Hepatocyte (in vitro differentiated cells): Measurements from ENCODE around the gene S100A8.

Source experiments
- CTCF ChIP-seq: fragments of 200-600 bp; sonication (generic); IDR thresholded peaks from 2 replicates; pipeline ENCODE4 v1.5.1; 2016; ENCODE audit warnings: antibody characterized with exemption, mild to moderate bottlenecking; ENCODE audit not compliant: poor library complexity
- EZH2 ChIP-seq: fragments of 200-600 bp; sonication (generic); IDR thresholded peaks from 2 replicates; pipeline ENCODE4 v1.6.1; 2016; ENCODE audit warnings: antibody characterized with exemption, mild to moderate bottlenecking, borderline replicate concordance
- EZH2phosphoT487 ChIP-seq: fragments of 200-600 bp; sonication (generic); IDR thresholded peaks from one replicate; pipeline ENCODE4 v1.6.1; 2018; ENCODE audit warnings: antibody characterized with exemption, mild to moderate bottlenecking, low read depth, moderate library complexity; ENCODE audit not compliant: unreplicated experiment, severe bottlenecking

- no peak for TF ChIP-seq CTCF
- TF ChIP-seq EZH2phosphoT487, result no peak
- TF ChIP-seq EZH2, result no peak
These were observed 22.4 kb downstream of the S100A8 start for GRCh38 chr1:153368495-153368894.
